ENCODE measurements around the gene CBX1.

The CBX1 gene

GRCh38 chr17:48027322-48027981 is 73.8 kb downstream of the CBX1 start:
- FAIRE-seq (no peak), DNase-seq (ENCODE audit: low spot score) (no peak)

- DNase-seq (ENCODE audit: low spot score) (peak; percentile 72), FAIRE-seq (no peak)
Observed at GRCh38 chr17:48026502-48027321, 74.6 kb downstream of the CBX1 start.

- FAIRE-seq, result no peak
- no peak for DNase-seq (ENCODE audit: low spot score)
Observed at GRCh38 chr17:48025904-48026501, 75.3 kb downstream of the CBX1 start.

- DNase-seq (ENCODE audit: low spot score) (peak; percentile 97), FAIRE-seq (peak; percentile 64)
Observed at GRCh38 chr17:48025040-48025903, 76.0 kb downstream of the CBX1 start.

- DNase-seq (ENCODE audit: low spot score), result peak; percentile 49
- no peak for FAIRE-seq
Observed at GRCh38 chr17:48024149-48025039, 76.9 kb downstream of the CBX1 start.

GRCh38 chr17:48023400-48024148 is 77.7 kb downstream of the CBX1 start:
- DNase-seq (ENCODE audit: low spot score) (peak; percentile 70), FAIRE-seq (no peak)

GRCh38 chr17:48022901-48023300 is 78.4 kb downstream of the CBX1 start:
- FAIRE-seq, result no peak
- no peak for DNase-seq (ENCODE audit: low spot score)

- FAIRE-seq, result no peak
Observed at GRCh38 chr17:48021934-48022333, 79.3 kb downstream of the CBX1 start.

More at GRCh38 chr17:48021934-48022333, 79.3 kb downstream of the CBX1 start:
- no peak for DNase-seq (ENCODE audit: low spot score)
